Loucy (cell line): ENCODE measurements around the gene RUFY2.

Experiments used
- EZH2phosphoT487 ChIP-seq: fragments of 200-600 bp; IDR thresholded peaks from 2 replicates; pipeline ENCODE4 v1.6.1; 2018; ENCODE audit warnings: antibody characterized with exemption, mild to moderate bottlenecking, moderate library complexity, borderline replicate concordance
- TF ChIP-seq, protein P1 (sequence below): fragments of 200-600 bp; sonication (generic); conservative IDR thresholded peaks from 2 replicates; pipeline ENCODE4 v1.5.1; 2014; ENCODE audit warnings: mild to moderate bottlenecking, antibody characterized with exemption, low read length

DNA sequence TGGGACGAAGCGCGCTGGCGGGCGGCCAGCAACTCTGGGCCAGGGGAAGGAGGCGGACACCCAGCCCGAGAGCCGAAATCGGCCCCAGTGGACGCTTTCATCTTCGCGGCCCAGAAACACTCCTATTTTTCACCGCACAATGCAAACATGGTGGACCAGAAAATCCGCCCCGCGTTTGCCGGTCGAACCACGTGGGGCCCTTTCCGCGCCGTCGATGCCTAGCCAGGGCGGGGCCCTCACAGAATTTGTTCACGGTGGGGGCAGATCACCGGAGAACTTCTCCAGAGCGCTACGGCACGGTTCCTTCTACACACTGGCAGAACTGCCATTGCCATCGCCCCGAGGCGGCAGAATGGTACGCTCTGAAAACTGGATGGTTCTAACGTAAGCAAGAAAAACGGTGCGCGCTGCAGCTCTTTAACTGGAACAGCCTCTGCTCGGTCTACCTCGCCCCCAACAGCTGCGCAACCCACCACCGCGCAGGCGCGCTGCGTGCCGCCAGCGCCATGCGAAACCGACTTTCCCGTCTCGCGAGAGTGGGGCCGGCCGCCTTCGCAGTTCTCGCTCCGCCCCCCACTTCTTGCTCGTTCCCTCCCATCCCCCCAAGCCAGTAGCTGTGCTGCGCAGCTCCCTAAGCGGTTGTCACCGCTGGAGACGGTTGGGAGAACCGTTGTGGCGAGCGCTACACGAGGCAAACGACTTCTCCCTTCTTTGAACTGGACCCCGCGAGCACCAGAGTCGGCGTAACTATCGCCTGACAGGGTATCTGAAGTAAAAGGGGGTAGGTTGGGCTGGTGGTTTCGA is 75.4 kb downstream of the RUFY2 start, which contains the start of gene HNRNPH3:
- TF ChIP-seq, protein P1, sequence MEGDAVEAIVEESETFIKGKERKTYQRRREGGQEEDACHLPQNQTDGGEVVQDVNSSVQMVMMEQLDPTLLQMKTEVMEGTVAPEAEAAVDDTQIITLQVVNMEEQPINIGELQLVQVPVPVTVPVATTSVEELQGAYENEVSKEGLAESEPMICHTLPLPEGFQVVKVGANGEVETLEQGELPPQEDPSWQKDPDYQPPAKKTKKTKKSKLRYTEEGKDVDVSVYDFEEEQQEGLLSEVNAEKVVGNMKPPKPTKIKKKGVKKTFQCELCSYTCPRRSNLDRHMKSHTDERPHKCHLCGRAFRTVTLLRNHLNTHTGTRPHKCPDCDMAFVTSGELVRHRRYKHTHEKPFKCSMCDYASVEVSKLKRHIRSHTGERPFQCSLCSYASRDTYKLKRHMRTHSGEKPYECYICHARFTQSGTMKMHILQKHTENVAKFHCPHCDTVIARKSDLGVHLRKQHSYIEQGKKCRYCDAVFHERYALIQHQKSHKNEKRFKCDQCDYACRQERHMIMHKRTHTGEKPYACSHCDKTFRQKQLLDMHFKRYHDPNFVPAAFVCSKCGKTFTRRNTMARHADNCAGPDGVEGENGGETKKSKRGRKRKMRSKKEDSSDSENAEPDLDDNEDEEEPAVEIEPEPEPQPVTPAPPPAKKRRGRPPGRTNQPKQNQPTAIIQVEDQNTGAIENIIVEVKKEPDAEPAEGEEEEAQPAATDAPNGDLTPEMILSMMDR = no peak
- no peak for TF ChIP-seq EZH2phosphoT487
